GM19452 (cell line): ENCODE results near the gene CACNA1G.

ENCODE experiments used
- ATAC-seq: cut with Tn5 transposase; IDR thresholded peaks from one replicate; pipeline ENCODE4 v1.9.1; 2021; ENCODE audit not compliant: unreplicated experiment

The CACNA1G gene

GRCh38 chr17:50560185-50560824 lies at the start of gene CACNA1G:
Gene CACNA1G (plus strand): TSS chr17:50560715. CDS start chr17:50561460, 745 bp downstream.
- peak; percentile 90 for ATAC-seq

- ATAC-seq, result peak; percentile 87
Measured at GRCh38 chr17:50511058-50511457, 49.5 kb upstream of the CACNA1G start.

- ATAC-seq, result no peak
Measured at GRCh38 chr17:50513495-50513894, 47.0 kb upstream of the CACNA1G start.

GRCh38 chr17:50514388-50514787 lies 46.1 kb upstream of the CACNA1G start:
- no peak for ATAC-seq

- ATAC-seq, result no peak
Measured at GRCh38 chr17:50514936-50515702, 45.4 kb upstream of the CACNA1G start.

GRCh38 chr17:50517011-50517410 lies 43.5 kb upstream of the CACNA1G start:
- ATAC-seq, result no peak

GRCh38 chr17:50517504-50518383 lies 42.8 kb upstream of the CACNA1G start:
- no peak for ATAC-seq

GRCh38 chr17:50518384-50519023 lies 42.0 kb upstream of the CACNA1G start:
- no peak for ATAC-seq

GRCh38 chr17:50519141-50519834 lies 41.2 kb upstream of the CACNA1G start:
- ATAC-seq, result no peak

- no peak for ATAC-seq
Measured at GRCh38 chr17:50520483-50520882, 40.0 kb upstream of the CACNA1G start.

GRCh38 chr17:50521514-50521913 lies 39.0 kb upstream of the CACNA1G start:
- no peak for ATAC-seq

GRCh38 chr17:50522766-50523165 lies 37.7 kb upstream of the CACNA1G start:
- ATAC-seq, result no peak

GRCh38 chr17:50523208-50523607 lies 37.3 kb upstream of the CACNA1G start:
- ATAC-seq, result no peak

- no peak for ATAC-seq
Measured at GRCh38 chr17:50524838-50525237, 35.7 kb upstream of the CACNA1G start.

- ATAC-seq, result no peak
Measured at GRCh38 chr17:50527155-50527762, 33.3 kb upstream of the CACNA1G start.

- no peak for ATAC-seq
Measured at GRCh38 chr17:50527949-50528474, 32.5 kb upstream of the CACNA1G start.

GRCh38 chr17:50529849-50530248 lies 30.7 kb upstream of the CACNA1G start:
- no peak for ATAC-seq

GRCh38 chr17:50531428-50532025 lies 29.0 kb upstream of the CACNA1G start:
- no peak for ATAC-seq

- ATAC-seq, result no peak
Measured at GRCh38 chr17:50532452-50533024, 28.0 kb upstream of the CACNA1G start, which contains the start of gene EPN3. Gene EPN3 (plus strand): TSS chr17:50532735. CDS start chr17:50536557, 3,822 bp downstream.
